B cell (primary cell): Measurements from ENCODE around the gene CWC27.

Experiments
- CTCF ChIP-seq: fragments of 200-600 bp; IDR thresholded peaks from one replicate; pipeline ENCODE4 v1.8.0; 2022; ENCODE audit warnings: antibody characterized with exemption, mild to moderate bottlenecking
- EZH2 ChIP-seq: IDR thresholded peaks from 2 replicates; pipeline ENCODE4 v1.6.1; 2012; ENCODE audit warnings: borderline replicate concordance, low read depth, mild to moderate bottlenecking, moderate library complexity, low read length; ENCODE audit not compliant: insufficient read depth, poor library complexity, severe bottlenecking

GRCh38 chr5:64800926-64801325 is 32.2 kb downstream of the CWC27 start:
- no peak for TF ChIP-seq CTCF
- TF ChIP-seq EZH2, result no peak
